Measurements from ENCODE around the gene TBXAS1.

Gene TBXAS1

GRCh38 chr7:139976838-139977656, 148.0 kb downstream of the TBXAS1 start:
- no peak for DNase-seq (ENCODE audit: low read depth, low spot score)

GRCh38 chr7:139981511-139981895, 152.4 kb downstream of the TBXAS1 start:
- no peak for DNase-seq (ENCODE audit: low read depth, low spot score)

- no peak for DNase-seq (ENCODE audit: low read depth, low spot score)
These were observed 154.2 kb downstream of the TBXAS1 start for GRCh38 chr7:139982927-139983920.

DNA sequence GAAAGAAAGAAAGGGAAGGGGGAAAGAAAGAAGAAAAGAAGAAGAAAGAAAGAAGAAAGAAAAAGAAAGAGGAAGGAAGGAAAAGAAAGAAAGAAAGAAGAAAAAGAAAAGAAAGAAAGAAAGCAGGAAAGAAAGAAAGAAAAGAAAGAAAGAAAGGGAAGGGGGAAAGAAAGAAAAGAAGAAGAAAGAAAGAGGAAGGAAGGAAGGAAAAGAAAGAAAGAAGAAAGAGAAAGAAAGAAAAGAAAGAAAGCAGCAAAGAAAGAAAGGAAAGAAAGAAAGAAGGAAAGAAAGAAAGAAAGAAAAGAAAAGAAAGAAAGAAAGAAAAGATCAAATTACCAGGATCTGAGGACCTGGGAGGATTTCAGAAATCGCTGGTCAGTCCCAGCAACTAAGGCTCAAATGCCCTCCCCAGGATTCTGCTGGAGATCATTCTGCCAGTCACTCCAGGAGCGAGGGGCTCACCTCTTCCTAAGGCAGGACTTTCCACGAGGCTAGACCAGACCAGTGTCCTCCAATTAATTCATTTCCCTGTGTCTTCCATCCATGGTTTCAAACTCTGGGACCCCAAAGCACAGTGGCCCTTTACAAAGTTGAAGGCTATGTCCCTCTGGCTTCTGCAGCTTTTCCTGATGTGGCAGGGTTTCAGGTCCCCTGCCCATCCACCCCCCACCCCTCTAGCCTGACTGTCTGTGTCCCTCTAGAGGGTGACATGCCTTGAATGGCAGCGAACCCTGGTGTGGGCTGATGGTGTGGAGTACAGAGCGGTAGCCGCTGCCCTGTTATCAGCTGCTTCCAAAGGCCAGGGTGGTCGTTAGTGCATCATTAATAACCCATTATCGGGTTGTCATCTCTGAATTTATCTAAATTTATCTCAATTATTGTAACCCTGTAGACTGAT, 155.8 kb downstream of the TBXAS1 start:
- no peak for DNase-seq (ENCODE audit: low read depth, low spot score)

- DNase-seq (ENCODE audit: low read depth, low spot score) = no peak
These were observed 156.7 kb downstream of the TBXAS1 start for GRCh38 chr7:139985811-139986210.

GRCh38 chr7:139987691-139988516, 158.8 kb downstream of the TBXAS1 start:
- peak; percentile 60 for DNase-seq (ENCODE audit: low read depth, low spot score)

- DNase-seq (ENCODE audit: low read depth, low spot score) = no peak
These were observed 160.5 kb downstream of the TBXAS1 start for GRCh38 chr7:139989366-139990141.

DNA sequence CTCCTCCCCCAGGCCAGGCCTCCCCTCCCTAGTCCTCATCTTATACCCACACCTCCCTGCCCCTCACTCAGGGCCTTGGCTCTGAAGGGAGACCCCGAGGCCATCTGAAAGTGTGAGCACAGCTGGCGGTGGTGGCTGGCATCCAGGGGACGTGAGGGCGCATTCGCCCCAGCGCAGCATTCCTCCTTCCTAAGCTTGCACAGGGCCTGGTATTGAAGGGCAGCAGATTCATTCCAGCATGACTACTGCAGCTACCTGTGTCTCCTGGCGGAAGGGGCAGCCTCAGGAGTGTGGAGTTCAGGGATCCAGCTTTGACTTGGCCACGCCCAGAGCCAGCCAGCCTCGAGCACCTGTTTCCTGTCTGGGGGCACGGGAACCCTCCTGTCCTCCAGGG, 161.1 kb downstream of the TBXAS1 start:
- DNase-seq (ENCODE audit: low read depth, low spot score) = no peak

DNA sequence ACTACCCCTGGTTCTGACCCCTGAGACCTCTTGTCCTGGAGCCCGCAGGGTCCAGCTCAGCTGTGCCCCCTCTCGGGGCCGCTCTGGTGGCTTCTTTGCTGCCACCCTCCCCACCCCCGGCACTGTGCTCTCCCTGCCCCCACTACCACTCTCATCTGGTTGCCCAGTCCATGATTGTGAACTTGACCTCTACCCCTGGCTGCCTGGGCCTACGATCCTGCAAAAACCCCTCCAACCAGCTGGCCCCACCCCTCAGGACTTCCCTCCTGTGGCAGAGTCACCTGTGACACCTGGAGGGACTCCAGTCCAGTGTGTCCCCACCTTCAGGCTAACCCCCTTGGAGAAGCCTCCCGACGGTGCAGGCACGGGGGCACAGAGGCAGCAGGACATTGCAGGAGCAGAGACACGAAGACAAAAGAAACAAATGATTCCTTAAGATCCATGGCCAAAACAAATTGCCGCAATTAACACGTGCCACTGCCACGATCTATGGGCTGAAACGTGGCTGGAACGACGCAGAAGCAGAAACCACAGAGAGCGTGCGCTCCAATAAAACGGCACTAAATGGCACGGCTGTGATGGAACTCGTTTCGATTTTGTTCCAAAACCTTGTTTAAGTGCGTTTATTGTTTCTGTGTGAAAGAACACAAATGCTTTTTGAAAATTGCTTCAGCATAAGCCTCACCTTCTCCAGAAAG, 161.7 kb downstream of the TBXAS1 start:
- no peak for DNase-seq (ENCODE audit: low read depth, low spot score)

GRCh38 chr7:139991269-139991666, 162.2 kb downstream of the TBXAS1 start:
- no peak for DNase-seq (ENCODE audit: low read depth, low spot score)

- no peak for DNase-seq (ENCODE audit: low read depth, low spot score)
These were observed 162.8 kb downstream of the TBXAS1 start for GRCh38 chr7:139991911-139992310.

DNA sequence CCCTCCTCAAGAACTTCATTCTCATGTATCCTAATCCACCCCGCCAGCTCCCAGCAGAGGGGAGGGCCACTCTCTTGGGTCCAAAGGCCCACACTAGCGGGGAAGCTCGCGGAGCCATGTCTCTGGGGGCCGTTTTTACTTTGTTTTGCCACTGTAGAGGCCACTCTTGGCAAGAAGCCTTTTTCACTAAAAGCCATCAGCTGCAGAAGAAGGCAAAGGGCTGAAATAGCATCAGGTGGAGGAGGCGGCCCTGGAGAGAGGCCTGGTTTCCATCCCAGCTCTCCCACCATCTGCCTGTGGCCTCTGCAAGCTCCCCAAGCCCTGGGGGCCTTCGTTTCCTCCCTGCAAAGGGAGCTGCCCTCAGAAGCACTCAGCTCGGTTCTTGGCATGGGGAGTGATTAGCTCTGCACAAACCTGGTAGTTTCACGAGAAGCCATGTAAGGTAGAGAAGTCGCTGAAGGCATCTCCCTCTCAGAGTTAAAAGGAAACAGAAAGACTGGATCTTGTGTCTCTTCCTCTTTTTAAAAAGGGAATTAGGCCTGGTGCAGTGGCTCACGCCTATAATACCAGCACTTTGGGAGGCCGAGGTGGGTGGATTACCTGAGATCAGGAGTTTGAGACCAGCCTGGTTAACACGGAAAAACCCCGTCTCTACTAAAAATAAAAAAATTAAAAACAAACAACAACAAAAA, 163.4 kb downstream of the TBXAS1 start:
- no peak for DNase-seq (ENCODE audit: low read depth, low spot score)

DNA sequence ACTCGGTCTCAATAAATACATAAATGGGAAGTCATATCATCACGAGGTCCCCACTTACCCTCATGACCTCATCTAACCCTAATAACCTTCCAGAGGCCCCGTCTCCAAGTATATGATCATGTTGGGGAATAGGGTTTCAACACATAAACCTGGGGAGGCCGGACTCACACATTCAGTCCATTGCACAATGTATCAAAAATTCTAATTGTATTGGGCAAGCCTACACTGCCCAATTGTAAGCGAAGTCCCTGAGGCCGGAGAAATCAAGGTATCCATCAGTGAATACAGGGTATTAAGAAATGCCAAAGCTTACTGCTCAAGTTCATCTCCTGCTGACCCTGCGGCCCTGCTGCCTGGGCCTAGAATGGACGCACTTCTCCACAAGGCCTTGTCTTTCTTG, 164.1 kb downstream of the TBXAS1 start:
- DNase-seq (ENCODE audit: low read depth, low spot score) = no peak

- DNase-seq (ENCODE audit: low read depth, low spot score) = no peak
These were observed 164.5 kb downstream of the TBXAS1 start for GRCh38 chr7:139993592-139993991.

DNA sequence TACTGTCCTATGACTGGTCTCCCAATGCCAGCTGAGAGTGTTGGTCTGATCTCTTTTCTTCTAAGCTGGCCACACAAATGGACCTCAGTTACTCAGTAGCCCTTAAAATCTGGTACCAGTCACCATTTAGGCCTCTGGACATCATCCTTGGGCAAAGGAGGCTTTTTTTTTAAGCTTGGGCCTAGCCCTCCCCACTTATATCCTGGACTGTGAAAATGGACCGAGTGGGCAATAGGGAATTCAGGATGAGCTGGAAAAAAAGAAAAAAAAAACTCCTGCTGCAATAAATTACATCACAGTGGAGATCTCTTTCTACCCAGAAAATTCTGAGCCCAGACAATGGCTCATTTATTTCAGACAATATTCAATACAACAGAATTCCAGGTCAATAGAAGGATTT, 165.3 kb downstream of the TBXAS1 start:
- DNase-seq (ENCODE audit: low read depth, low spot score) = no peak

- DNase-seq (ENCODE audit: low read depth, low spot score) = peak; percentile 27
These were observed 166.2 kb downstream of the TBXAS1 start for GRCh38 chr7:139995017-139995915.

DNA sequence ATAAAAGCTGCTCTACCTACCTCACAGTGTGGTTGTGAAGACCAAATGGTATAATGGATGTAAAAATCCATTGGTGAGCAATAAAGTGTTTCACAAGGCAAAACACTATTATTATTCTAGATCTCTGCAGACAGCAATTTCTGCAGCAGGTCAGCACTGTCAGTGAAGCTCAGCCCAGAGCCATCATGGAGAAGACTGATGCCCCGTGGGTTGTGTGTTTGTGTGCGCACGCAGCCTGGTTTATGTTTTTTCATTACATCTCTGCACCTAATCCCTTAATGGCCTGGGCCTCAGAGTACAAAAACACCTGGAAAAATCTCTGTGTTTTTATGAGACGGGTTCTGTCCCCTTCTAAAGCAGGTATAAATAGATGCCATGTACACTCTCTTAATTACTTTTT, 169.5 kb downstream of the TBXAS1 start:
- DNase-seq (ENCODE audit: low read depth, low spot score) = no peak

- DNase-seq (ENCODE audit: low read depth, low spot score) = no peak
These were observed 170.5 kb downstream of the TBXAS1 start for GRCh38 chr7:139999516-139999915.
